ENCODE data around the gene NLRP6.

Gene NLRP6

GRCh38 chr11:278001-278951 is at the start of gene NLRP6:
Gene NLRP6 (plus strand): TSS chr11:278407. CDS start chr11:278570, 163 bp downstream.
- Histone ChIP-seq H3K27ac (no peak within 1 kb of the TSS), H3K4me2 (ENCODE audit: low read length) (no peak within 1 kb of the TSS), H2AFZ (no peak within 1 kb of the TSS), H3K4me1 (no peaks in the 10 kb centered on the region), H3K9ac (no peak within 1 kb of the TSS), H3K36me3 (ENCODE audit: control insufficient read depth, insufficient read depth, low read length) (no peaks in the 10 kb centered on the region), H3K4me3 (ENCODE audit: low read depth, low read length) (no peak within 1 kb of the TSS), H3K27me3 (ENCODE audit: control insufficient read depth, insufficient read depth, low read length) (no peaks in the 10 kb centered on the region), H3K9me3 (ENCODE audit: control insufficient read depth, low read length) (no peaks in the 10 kb centered on the region), H3K79me2 (no peaks in the 10 kb centered on the region)
- no peak for TF ChIP-seq CTCF (IDR thresholded peaks at IDR 0.05)

GRCh38 chr11:230431-230830 is 47.8 kb upstream of the NLRP6 start:
- H2AFZ ChIP-seq, result no peak overlapping the region
- no peaks in the 10 kb centered on the region for H3K79me2 ChIP-seq
- no peak overlapping the region for H3K4me3 ChIP-seq (ENCODE audit: low read depth, low read length)
- H3K27ac ChIP-seq, result no peak overlapping the region
- no peak overlapping the region for H3K4me2 ChIP-seq (ENCODE audit: low read length)
- TF ChIP-seq CTCF (IDR thresholded peaks at IDR 0.05), result no peak
- H3K4me1 ChIP-seq, result no peaks in the 10 kb centered on the region
- no peaks in the 10 kb centered on the region for H3K27me3 ChIP-seq (ENCODE audit: control insufficient read depth, insufficient read depth, low read length)
- no peaks in the 10 kb centered on the region for H3K36me3 ChIP-seq (ENCODE audit: control insufficient read depth, insufficient read depth, low read length)
- no peaks in the 10 kb centered on the region for H3K9me3 ChIP-seq (ENCODE audit: control insufficient read depth, low read length)
- no peak overlapping the region for H3K9ac ChIP-seq

GRCh38 chr11:232783-233565 is 45.2 kb upstream of the NLRP6 start:
- H3K36me3 ChIP-seq (ENCODE audit: control insufficient read depth, insufficient read depth, low read length), result no peaks in the 10 kb centered on the region
- no peak overlapping the region for H3K9ac ChIP-seq
- H3K79me2 ChIP-seq, result peaks cover 7% of the 10 kb centered on the region
- H3K4me3 ChIP-seq (ENCODE audit: low read depth, low read length), result no peak overlapping the region
- H2AFZ ChIP-seq, result no peak overlapping the region
- H3K4me2 ChIP-seq (ENCODE audit: low read length), result no peak overlapping the region
- no peaks in the 10 kb centered on the region for H3K9me3 ChIP-seq (ENCODE audit: control insufficient read depth, low read length)
- H3K4me1 ChIP-seq, result peaks cover 6% of the 10 kb centered on the region
- no peak overlapping the region for H3K27ac ChIP-seq
- no peaks in the 10 kb centered on the region for H3K27me3 ChIP-seq (ENCODE audit: control insufficient read depth, insufficient read depth, low read length)
- no peak for TF ChIP-seq CTCF (IDR thresholded peaks at IDR 0.05)

GRCh38 chr11:235180-235579 is 43.0 kb upstream of the NLRP6 start:
- Histone ChIP-seq H2AFZ (no peak overlapping the region), H3K79me2 (peaks cover 9% of the 10 kb centered on the region), H3K4me1 (peaks cover 6% of the 10 kb centered on the region), H3K27me3 (ENCODE audit: control insufficient read depth, insufficient read depth, low read length) (no peaks in the 10 kb centered on the region), H3K9ac (no peak overlapping the region), H3K9me3 (ENCODE audit: control insufficient read depth, low read length) (no peaks in the 10 kb centered on the region), H3K4me3 (ENCODE audit: low read depth, low read length) (peak overlapping the region; percentile 68), H3K4me2 (ENCODE audit: low read length) (peak overlapping the region; percentile 70), H3K36me3 (ENCODE audit: control insufficient read depth, insufficient read depth, low read length) (no peaks in the 10 kb centered on the region), H3K27ac (no peak overlapping the region)
- TF ChIP-seq CTCF (IDR thresholded peaks at IDR 0.05), result no peak

All from parathyroid adenoma (tissue), 2 donors.